ENCODE results near the gene SLC12A6.

The SLC12A6 gene

GRCh38 chr15:34330279-34330678 lies 7.3 kb downstream of the SLC12A6 start:
- no peak for DNase-seq (ENCODE audit: low read depth)

GRCh38 chr15:34329006-34329405 lies 8.6 kb downstream of the SLC12A6 start:
- DNase-seq (ENCODE audit: low read depth) = no peak

- no peak for DNase-seq (ENCODE audit: low read depth)
Measured at GRCh38 chr15:34327906-34328305, 9.7 kb downstream of the SLC12A6 start.

GRCh38 chr15:34325368-34325767 lies 12.2 kb downstream of the SLC12A6 start:
- DNase-seq (ENCODE audit: low read depth) = no peak

GRCh38 chr15:34324933-34325332 lies 12.6 kb downstream of the SLC12A6 start:
- DNase-seq (ENCODE audit: low read depth) = no peak

- DNase-seq (ENCODE audit: low read depth) = no peak
Measured at GRCh38 chr15:34323217-34323616, 14.4 kb downstream of the SLC12A6 start.

- peak; percentile 54 for DNase-seq (ENCODE audit: low read depth)
Measured at GRCh38 chr15:34318277-34319079, 19.1 kb downstream of the SLC12A6 start.

- no peak for DNase-seq (ENCODE audit: low read depth)
Measured at GRCh38 chr15:34314491-34315490, 22.8 kb downstream of the SLC12A6 start.

- no peak for DNase-seq (ENCODE audit: low read depth)
Measured at GRCh38 chr15:34311563-34311962, 26.0 kb downstream of the SLC12A6 start.

- DNase-seq (ENCODE audit: low read depth) = peak; percentile 43
Measured at GRCh38 chr15:34304613-34305012, 33.0 kb downstream of the SLC12A6 start.

GRCh38 chr15:34301058-34301457 lies 36.5 kb downstream of the SLC12A6 start:
- DNase-seq (ENCODE audit: low read depth) = no peak

- no peak for DNase-seq (ENCODE audit: low read depth)
Measured at GRCh38 chr15:34297059-34297458, 40.5 kb downstream of the SLC12A6 start.

GRCh38 chr15:34292621-34293020 lies 45.0 kb downstream of the SLC12A6 start:
- no peak for DNase-seq (ENCODE audit: low read depth)

- no peak for DNase-seq (ENCODE audit: low read depth)
Measured at GRCh38 chr15:34284937-34285336, 52.6 kb downstream of the SLC12A6 start.

GRCh38 chr15:34282384-34282783 lies 55.2 kb downstream of the SLC12A6 start:
- no peak for DNase-seq (ENCODE audit: low read depth)

- no peak for DNase-seq (ENCODE audit: low read depth)
Measured at GRCh38 chr15:34280193-34280592, 57.4 kb downstream of the SLC12A6 start.

- peak; percentile 10 for DNase-seq (ENCODE audit: low read depth)
Measured at GRCh38 chr15:34279368-34279767, 58.2 kb downstream of the SLC12A6 start.

GRCh38 chr15:34275721-34276120 lies 61.9 kb downstream of the SLC12A6 start:
- no peak for DNase-seq (ENCODE audit: low read depth)

GRCh38 chr15:34275154-34275553 lies 62.4 kb downstream of the SLC12A6 start:
- DNase-seq (ENCODE audit: low read depth) = peak; percentile 18

GRCh38 chr15:34271493-34271892 lies 66.1 kb downstream of the SLC12A6 start:
- peak; percentile 50 for DNase-seq (ENCODE audit: low read depth)

- no peak for DNase-seq (ENCODE audit: low read depth)
Measured at GRCh38 chr15:34266751-34267150, 70.8 kb downstream of the SLC12A6 start.

GRCh38 chr15:34264076-34264475 lies 73.5 kb downstream of the SLC12A6 start:
- no peak for DNase-seq (ENCODE audit: low read depth)

- no peak for DNase-seq (ENCODE audit: low read depth)
Measured at GRCh38 chr15:34262362-34262761, 75.2 kb downstream of the SLC12A6 start.

Data from stromal cell of bone marrow (primary cell).